GM23338 (cell line): Measurements from ENCODE around the gene FANK1. TPM values are rescaled to one million over a fixed set of nuclear protein-coding genes. Genes with fewer than 3 reads are reported as not detected.

Experiments
- ATAC-seq: fragments of 200-7000 bp; cut with Tn5 transposase; 3 replicates; pipeline ENCODE4 v1.9.1; 2020
- DNase-seq: peaks from one replicate; pipeline ENCODE4 v3.0.0-alpha.2; 2015; ENCODE audit warnings: low spot score
- H2AFZ ChIP-seq: fragments of 200-600 bp; sonication (generic); 2 replicates; pipeline ENCODE4 v1.8.0; 2016; ENCODE audit warnings: antibody characterized with exemption, mild to moderate bottlenecking, moderate library complexity
- H3F3A ChIP-seq: fragments of 200-600 bp; sonication (generic); replicated peaks from 2 replicates; pipeline ENCODE4 v1.8.0; 2017; ENCODE audit warnings: antibody characterized with exemption, mixed run types, low read depth
- H3K27ac ChIP-seq: fragments of 200-600 bp; sonication (generic); 2 replicates; pipeline ENCODE4 v1.6.1; 2016; ENCODE audit warnings: low read depth
- H3K27me3 ChIP-seq: fragments of 200-600 bp; sonication (generic); 2 replicates; pipeline ENCODE4 v1.8.0; 2016; ENCODE audit warnings: mild to moderate bottlenecking, mixed run types, moderate library complexity; ENCODE audit not compliant: insufficient read depth
- H3K36me3 ChIP-seq: fragments of 200-600 bp; sonication (generic); 2 replicates; pipeline ENCODE4 v1.8.0; 2016; ENCODE audit warnings: mild to moderate bottlenecking; ENCODE audit not compliant: insufficient read depth
- H3K4me1 ChIP-seq: fragments of 200-600 bp; sonication (generic); 2 replicates; pipeline ENCODE4 v1.8.0; 2016; ENCODE audit warnings: mild to moderate bottlenecking, moderate library complexity; ENCODE audit not compliant: insufficient read depth
- H3K4me2 ChIP-seq: fragments of 200-600 bp; sonication (generic); 2 replicates; pipeline ENCODE4 v1.7.1; 2017; ENCODE audit warnings: mixed run types
- H3K4me3 ChIP-seq: fragments of 200-600 bp; sonication (generic); 2 replicates; pipeline ENCODE4 v1.6.1; 2016; ENCODE audit warnings: mixed run types
- H3K79me2 ChIP-seq: fragments of 200-600 bp; sonication (generic); replicated peaks from 2 replicates; pipeline ENCODE4 v1.8.0; 2017; ENCODE audit warnings: mild to moderate bottlenecking; ENCODE audit not compliant: insufficient read depth
- H3K9me2 ChIP-seq: fragments of 200-600 bp; sonication (generic); 2 replicates; pipeline ENCODE4 v1.8.0; 2017; ENCODE audit not compliant: insufficient read depth
- H4K20me1 ChIP-seq: fragments of 200-600 bp; sonication (generic); replicated peaks from 2 replicates; pipeline ENCODE4 v1.8.0; 2017; ENCODE audit warnings: mild to moderate bottlenecking; ENCODE audit not compliant: insufficient read depth
- H3K27ac Mint-ChIP-seq: 2 replicates; pipeline ENCODE4 v1.8.0; 2020; ENCODE audit warnings: inconsistent platforms, mild to moderate bottlenecking, moderate library complexity, mixed read lengths
- H3K27me3 Mint-ChIP-seq: 3 replicates; pipeline ENCODE4 v1.8.0; 2022; ENCODE audit warnings: low read depth, mild to moderate bottlenecking, moderate library complexity, mixed read lengths, inconsistent platforms; ENCODE audit not compliant: insufficient read depth, poor library complexity
- H3K36me3 Mint-ChIP-seq: 3 replicates; pipeline ENCODE4 v1.8.0; 2021; ENCODE audit warnings: low read depth, mild to moderate bottlenecking, inconsistent platforms, moderate library complexity, mixed read lengths
- H3K4me1 Mint-ChIP-seq: 3 replicates; pipeline ENCODE4 v1.8.0; 2020; ENCODE audit warnings: mild to moderate bottlenecking, inconsistent platforms, mixed read lengths
- H3K4me3 Mint-ChIP-seq: 3 replicates; pipeline ENCODE4 v1.8.0; 2021; ENCODE audit warnings: moderate library complexity, mild to moderate bottlenecking, inconsistent platforms, mixed read lengths
- H3K9me3 Mint-ChIP-seq: 3 replicates; pipeline ENCODE4 v1.8.0; 2020; ENCODE audit warnings: moderate library complexity, mild to moderate bottlenecking, inconsistent platforms, mixed read lengths
- CREB1 ChIP-seq: fragments of 250-450 bp; sonication (Bioruptor Pico); IDR thresholded peaks from 2 replicates; pipeline ENCODE4 v1.5.0; 2020; ENCODE audit warnings: low read depth, mild to moderate bottlenecking, moderate library complexity
- EZH2 ChIP-seq: fragments of 200-600 bp; sonication (generic); IDR thresholded peaks from one replicate; pipeline ENCODE4 v1.8.0; 2017; ENCODE audit warnings: antibody characterized with exemption, mild to moderate bottlenecking, low read depth; ENCODE audit not compliant: unreplicated experiment
- EZH2phosphoT487 ChIP-seq: fragments of 200-600 bp; sonication (generic); IDR thresholded peaks from one replicate; pipeline ENCODE4 v1.8.1; 2018; ENCODE audit warnings: antibody characterized with exemption; ENCODE audit not compliant: unreplicated experiment
- JUNB ChIP-seq: IDR thresholded peaks from one replicate; pipeline ENCODE4 v1.6.1; 2016; ENCODE audit warnings: antibody characterized with exemption; ENCODE audit not compliant: unreplicated experiment
- NANOG ChIP-seq: IDR thresholded peaks from 2 replicates; pipeline ENCODE4 v1.6.1; 2016; ENCODE audit warnings: antibody characterized with exemption, borderline replicate concordance
- POLR2AphosphoS5 ChIP-seq: IDR thresholded peaks from 2 replicates; pipeline ENCODE4 v1.6.1; 2016; ENCODE audit warnings: antibody characterized with exemption, low read depth
- STAT1 ChIP-seq: IDR thresholded peaks from one replicate; pipeline ENCODE4 v1.6.1; 2016; ENCODE audit warnings: antibody characterized with exemption; ENCODE audit not compliant: unreplicated experiment
- ZNF114 ChIP-seq: fragments of 250-450 bp; sonication (Bioruptor Pico); IDR thresholded peaks from 2 replicates; pipeline ENCODE4 v1.5.0; 2020; ENCODE audit warnings: mild to moderate bottlenecking, moderate library complexity
- ZNF331 ChIP-seq: fragments of 250-450 bp; sonication (Bioruptor Pico); IDR thresholded peaks from 2 replicates; pipeline ENCODE4 v1.5.0; 2020; ENCODE audit warnings: low read depth, mild to moderate bottlenecking, moderate library complexity
- polyA plus RNA-seq: library from polyadenylated mRNA; unstranded; fragments of >200 nt; fragmentation: Nextera tagmentation; extraction: Ambion mirVana; gene quantifications from 2 replicates; pipeline ENCODE4 v1.2.1, GENCODE V29; 2016
- total RNA-seq: library from RNA; depleted of rRNA; stranded (reverse); fragments of >200 nt; shearing (Covaris generic); gene quantifications from 2 replicates; pipeline ENCODE4 v1.2.3, GENCODE V29; 2014
- TF ChIP-seq, protein P1 (sequence below): IDR thresholded peaks from 2 replicates; pipeline ENCODE4 v1.6.1; 2016; ENCODE audit warnings: antibody characterized with exemption
- TF ChIP-seq, protein P2 (sequence below): IDR thresholded peaks from one replicate; pipeline ENCODE4 v1.6.1; 2018; ENCODE audit warnings: antibody characterized with exemption; ENCODE audit not compliant: unreplicated experiment
- TF ChIP-seq, protein P3 (sequence below): fragments of 250-450 bp; sonication (Bioruptor Pico); IDR thresholded peaks from 2 replicates; pipeline ENCODE4 v1.5.0; 2020; ENCODE audit warnings: mild to moderate bottlenecking, moderate library complexity
- TF ChIP-seq, protein P4 (sequence below), 2 experiments: fragments of 200-600 bp in 1 of 2; sonication (generic) in 1 of 2; conservative IDR thresholded peaks; 2 replicates each; pipeline versions ENCODE4 v1.5.1 to v1.6.1; 2016 to 2017; ENCODE audit warnings: antibody characterized with exemption in 2 of 2, low read depth in 2 of 2, mild to moderate bottlenecking in 2 of 2, moderate library complexity in 1 of 2

FANK1 gene
- total and polyA plus RNA-seq, 2 experiments from 2014 or later, result 0.37 to 0.69 TPM

DNA sequence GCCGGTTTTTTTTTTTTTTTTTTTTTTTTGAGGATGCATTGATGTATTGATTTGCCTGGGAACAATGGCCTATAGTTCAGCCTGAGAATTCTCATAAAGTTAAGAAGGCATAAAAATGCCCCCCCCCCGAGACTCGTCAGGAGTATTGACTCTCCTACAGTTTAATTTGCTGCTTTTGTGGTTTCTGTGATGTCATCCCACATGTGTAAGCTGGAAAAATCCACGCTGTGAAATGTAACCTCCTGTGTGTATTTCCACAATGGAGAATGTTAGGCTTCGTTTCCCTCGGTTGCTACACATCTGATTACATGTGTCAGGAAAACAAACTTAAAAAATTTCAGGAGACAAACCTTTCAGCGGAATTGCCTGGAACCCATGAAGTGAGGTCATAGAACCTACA, 117.9 kb downstream of the FANK1 start:
- Histone ChIP-seq H3K4me3 (no peak overlapping the region), H3K9me2 (no peaks in the 10 kb centered on the region), H3K79me2 (no peaks in the 10 kb centered on the region), H3K27me3 (no peaks in the 10 kb centered on the region), H3K4me2 (no peak overlapping the region), H4K20me1 (no peaks in the 10 kb centered on the region), H3K36me3 (no peaks in the 10 kb centered on the region), H3F3A (no peaks in the 10 kb centered on the region), H3K4me1 (no peaks in the 10 kb centered on the region), H2AFZ (no peak overlapping the region), H3K27ac (no peak overlapping the region)
- H3K27me3 Mint-ChIP-seq, result peaks cover 4% of the 10 kb centered on the region
- H3K9me3 Mint-ChIP-seq, result no peaks in the 10 kb centered on the region; the same call in 2 of the 3 replicates
- no peak overlapping the region for H3K27ac Mint-ChIP-seq
- DNase-seq, result no peak
- H3K36me3 Mint-ChIP-seq, result no peaks in the 10 kb centered on the region
- ATAC-seq, result no peak
- 0 out of 3 replicates have a peak, but pooled peaks cover 6% of the 10 kb centered on the region for H3K4me1 Mint-ChIP-seq
- TF ChIP-seq STAT1 (no peak), CREB1 (no peak), ZNF114 (no peak), NANOG (no peak), EZH2 (no peak), EZH2phosphoT487 (no peak), JUNB (no peak), POLR2AphosphoS5 (no peak), ZNF331 (no peak)
- TF ChIP-seq, protein P1, sequence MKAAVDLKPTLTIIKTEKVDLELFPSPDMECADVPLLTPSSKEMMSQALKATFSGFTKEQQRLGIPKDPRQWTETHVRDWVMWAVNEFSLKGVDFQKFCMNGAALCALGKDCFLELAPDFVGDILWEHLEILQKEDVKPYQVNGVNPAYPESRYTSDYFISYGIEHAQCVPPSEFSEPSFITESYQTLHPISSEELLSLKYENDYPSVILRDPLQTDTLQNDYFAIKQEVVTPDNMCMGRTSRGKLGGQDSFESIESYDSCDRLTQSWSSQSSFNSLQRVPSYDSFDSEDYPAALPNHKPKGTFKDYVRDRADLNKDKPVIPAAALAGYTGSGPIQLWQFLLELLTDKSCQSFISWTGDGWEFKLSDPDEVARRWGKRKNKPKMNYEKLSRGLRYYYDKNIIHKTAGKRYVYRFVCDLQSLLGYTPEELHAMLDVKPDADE, result no peak
- TF ChIP-seq, protein P2, sequence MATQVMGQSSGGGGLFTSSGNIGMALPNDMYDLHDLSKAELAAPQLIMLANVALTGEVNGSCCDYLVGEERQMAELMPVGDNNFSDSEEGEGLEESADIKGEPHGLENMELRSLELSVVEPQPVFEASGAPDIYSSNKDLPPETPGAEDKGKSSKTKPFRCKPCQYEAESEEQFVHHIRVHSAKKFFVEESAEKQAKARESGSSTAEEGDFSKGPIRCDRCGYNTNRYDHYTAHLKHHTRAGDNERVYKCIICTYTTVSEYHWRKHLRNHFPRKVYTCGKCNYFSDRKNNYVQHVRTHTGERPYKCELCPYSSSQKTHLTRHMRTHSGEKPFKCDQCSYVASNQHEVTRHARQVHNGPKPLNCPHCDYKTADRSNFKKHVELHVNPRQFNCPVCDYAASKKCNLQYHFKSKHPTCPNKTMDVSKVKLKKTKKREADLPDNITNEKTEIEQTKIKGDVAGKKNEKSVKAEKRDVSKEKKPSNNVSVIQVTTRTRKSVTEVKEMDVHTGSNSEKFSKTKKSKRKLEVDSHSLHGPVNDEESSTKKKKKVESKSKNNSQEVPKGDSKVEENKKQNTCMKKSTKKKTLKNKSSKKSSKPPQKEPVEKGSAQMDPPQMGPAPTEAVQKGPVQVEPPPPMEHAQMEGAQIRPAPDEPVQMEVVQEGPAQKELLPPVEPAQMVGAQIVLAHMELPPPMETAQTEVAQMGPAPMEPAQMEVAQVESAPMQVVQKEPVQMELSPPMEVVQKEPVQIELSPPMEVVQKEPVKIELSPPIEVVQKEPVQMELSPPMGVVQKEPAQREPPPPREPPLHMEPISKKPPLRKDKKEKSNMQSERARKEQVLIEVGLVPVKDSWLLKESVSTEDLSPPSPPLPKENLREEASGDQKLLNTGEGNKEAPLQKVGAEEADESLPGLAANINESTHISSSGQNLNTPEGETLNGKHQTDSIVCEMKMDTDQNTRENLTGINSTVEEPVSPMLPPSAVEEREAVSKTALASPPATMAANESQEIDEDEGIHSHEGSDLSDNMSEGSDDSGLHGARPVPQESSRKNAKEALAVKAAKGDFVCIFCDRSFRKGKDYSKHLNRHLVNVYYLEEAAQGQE, result no peak
- TF ChIP-seq, protein P3, sequence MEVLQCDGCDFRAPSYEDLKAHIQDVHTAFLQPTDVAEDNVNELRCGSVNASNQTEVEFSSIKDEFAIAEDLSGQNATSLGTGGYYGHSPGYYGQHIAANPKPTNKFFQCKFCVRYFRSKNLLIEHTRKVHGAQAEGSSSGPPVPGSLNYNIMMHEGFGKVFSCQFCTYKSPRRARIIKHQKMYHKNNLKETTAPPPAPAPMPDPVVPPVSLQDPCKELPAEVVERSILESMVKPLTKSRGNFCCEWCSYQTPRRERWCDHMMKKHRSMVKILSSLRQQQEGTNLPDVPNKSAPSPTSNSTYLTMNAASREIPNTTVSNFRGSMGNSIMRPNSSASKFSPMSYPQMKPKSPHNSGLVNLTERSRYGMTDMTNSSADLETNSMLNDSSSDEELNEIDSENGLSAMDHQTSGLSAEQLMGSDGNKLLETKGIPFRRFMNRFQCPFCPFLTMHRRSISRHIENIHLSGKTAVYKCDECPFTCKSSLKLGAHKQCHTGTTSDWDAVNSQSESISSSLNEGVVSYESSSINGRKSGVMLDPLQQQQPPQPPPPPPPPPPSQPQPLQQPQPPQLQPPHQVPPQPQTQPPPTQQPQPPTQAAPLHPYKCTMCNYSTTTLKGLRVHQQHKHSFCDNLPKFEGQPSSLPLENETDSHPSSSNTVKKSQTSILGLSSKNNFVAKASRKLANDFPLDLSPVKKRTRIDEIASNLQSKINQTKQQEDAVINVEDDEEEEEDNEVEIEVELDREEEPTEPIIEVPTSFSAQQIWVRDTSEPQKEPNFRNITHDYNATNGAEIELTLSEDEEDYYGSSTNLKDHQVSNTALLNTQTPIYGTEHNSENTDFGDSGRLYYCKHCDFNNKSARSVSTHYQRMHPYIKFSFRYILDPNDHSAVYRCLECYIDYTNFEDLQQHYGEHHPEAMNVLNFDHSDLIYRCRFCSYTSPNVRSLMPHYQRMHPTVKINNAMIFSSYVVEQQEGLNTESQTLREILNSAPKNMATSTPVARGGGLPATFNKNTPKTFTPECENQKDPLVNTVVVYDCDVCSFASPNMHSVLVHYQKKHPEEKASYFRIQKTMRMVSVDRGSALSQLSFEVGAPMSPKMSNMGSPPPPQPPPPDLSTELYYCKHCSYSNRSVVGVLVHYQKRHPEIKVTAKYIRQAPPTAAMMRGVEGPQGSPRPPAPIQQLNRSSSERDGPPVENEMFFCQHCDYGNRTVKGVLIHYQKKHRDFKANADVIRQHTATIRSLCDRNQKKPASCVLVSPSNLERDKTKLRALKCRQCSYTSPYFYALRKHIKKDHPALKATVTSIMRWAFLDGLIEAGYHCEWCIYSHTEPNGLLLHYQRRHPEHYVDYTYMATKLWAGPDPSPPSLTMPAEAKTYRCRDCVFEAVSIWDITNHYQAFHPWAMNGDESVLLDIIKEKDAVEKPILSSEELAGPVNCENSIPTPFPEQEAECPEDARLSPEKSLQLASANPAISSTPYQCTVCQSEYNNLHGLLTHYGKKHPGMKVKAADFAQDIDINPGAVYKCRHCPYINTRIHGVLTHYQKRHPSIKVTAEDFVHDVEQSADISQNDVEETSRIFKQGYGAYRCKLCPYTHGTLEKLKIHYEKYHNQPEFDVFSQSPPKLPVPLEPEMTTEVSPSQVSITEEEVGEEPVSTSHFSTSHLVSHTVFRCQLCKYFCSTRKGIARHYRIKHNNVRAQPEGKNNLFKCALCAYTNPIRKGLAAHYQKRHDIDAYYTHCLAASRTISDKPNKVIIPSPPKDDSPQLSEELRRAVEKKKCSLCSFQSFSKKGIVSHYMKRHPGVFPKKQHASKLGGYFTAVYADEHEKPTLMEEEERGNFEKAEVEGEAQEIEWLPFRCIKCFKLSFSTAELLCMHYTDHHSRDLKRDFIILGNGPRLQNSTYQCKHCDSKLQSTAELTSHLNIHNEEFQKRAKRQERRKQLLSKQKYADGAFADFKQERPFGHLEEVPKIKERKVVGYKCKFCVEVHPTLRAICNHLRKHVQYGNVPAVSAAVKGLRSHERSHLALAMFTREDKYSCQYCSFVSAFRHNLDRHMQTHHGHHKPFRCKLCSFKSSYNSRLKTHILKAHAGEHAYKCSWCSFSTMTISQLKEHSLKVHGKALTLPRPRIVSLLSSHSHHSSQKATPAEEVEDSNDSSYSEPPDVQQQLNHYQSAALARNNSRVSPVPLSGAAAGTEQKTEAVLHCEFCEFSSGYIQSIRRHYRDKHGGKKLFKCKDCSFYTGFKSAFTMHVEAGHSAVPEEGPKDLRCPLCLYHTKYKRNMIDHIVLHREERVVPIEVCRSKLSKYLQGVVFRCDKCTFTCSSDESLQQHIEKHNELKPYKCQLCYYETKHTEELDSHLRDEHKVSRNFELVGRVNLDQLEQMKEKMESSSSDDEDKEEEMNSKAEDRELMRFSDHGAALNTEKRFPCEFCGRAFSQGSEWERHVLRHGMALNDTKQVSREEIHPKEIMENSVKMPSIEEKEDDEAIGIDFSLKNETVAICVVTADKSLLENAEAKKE, result no peak
- TF ChIP-seq, protein P4, sequence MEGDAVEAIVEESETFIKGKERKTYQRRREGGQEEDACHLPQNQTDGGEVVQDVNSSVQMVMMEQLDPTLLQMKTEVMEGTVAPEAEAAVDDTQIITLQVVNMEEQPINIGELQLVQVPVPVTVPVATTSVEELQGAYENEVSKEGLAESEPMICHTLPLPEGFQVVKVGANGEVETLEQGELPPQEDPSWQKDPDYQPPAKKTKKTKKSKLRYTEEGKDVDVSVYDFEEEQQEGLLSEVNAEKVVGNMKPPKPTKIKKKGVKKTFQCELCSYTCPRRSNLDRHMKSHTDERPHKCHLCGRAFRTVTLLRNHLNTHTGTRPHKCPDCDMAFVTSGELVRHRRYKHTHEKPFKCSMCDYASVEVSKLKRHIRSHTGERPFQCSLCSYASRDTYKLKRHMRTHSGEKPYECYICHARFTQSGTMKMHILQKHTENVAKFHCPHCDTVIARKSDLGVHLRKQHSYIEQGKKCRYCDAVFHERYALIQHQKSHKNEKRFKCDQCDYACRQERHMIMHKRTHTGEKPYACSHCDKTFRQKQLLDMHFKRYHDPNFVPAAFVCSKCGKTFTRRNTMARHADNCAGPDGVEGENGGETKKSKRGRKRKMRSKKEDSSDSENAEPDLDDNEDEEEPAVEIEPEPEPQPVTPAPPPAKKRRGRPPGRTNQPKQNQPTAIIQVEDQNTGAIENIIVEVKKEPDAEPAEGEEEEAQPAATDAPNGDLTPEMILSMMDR (conservative IDR thresholded peaks at IDR 0.05; ENCODE audit: low read depth in 2 of 2), result no peak
- no peak overlapping the region for H3K4me3 Mint-ChIP-seq
